HEK293 (cell line): Measurements from ENCODE around the gene CCDC146.

ENCODE experiments used
- CTCF ChIA-PET: fragments of 350-600 bp; formaldehyde crosslinking; extraction: SDS; loops from one replicate; lab custom pipeline; 2021; ENCODE audit warnings: antibody characterized with exemption; lab: Yijun Ruan, JAX
- POLR2A ChIA-PET: fragments of 300-600 bp; formaldehyde crosslinking; extraction: SDS; loops from one replicate; lab custom pipeline; 2020; ENCODE audit warnings: antibody characterized with exemption, inconsistent platforms; lab: Yijun Ruan, JAX
- H3K27ac ChIP-seq: fragments of 200-500 bp; sonication (Bioruptor generic); 2 replicates; pipeline ENCODE4 v1.5.1; 2014; ENCODE audit warnings: low read depth, low read length, control low read depth, inconsistent platforms; ENCODE audit errors: extremely low read depth
- H3K36me3 ChIP-seq, 2 experiments: fragments of 200-500 bp in 1 of 2; sonication (Bioruptor generic) in 1 of 2; 1 replicate in 1 of 2; 2 replicates in 1 of 2; pipeline ENCODE4 v1.5.1; 2014 to 2017; ENCODE audit warnings: inconsistent platforms in 2 of 2, low read length in 2 of 2; ENCODE audit not compliant: control insufficient read depth in 2 of 2, insufficient read depth in 1 of 2
- H3K4me1 ChIP-seq: fragments of 200-500 bp; sonication (Bioruptor generic); 2 replicates; pipeline ENCODE4 v1.5.1; 2014; ENCODE audit warnings: mild to moderate bottlenecking, low read length, inconsistent platforms; ENCODE audit not compliant: control insufficient read depth, insufficient read depth
- H3K4me3 ChIP-seq: 2 replicates; pipeline ENCODE4 v1.5.1; 2011; ENCODE audit warnings: low read depth, mild to moderate bottlenecking, control low read depth, low read length, moderate library complexity
- H3K9me3 ChIP-seq: fragments of 200-500 bp; sonication (Bioruptor generic); 2 replicates; pipeline ENCODE4 v1.5.1; 2014; ENCODE audit warnings: low read depth, low read length, inconsistent platforms; ENCODE audit not compliant: control insufficient read depth, insufficient read depth
- HOXA7 ChIP-seq: sonication (generic); formaldehyde crosslinking; IDR thresholded peaks from 2 replicates; pipeline ENCODE4 v1.8.1; 2022; ENCODE audit warnings: missing genetic modification reagents, borderline replicate concordance
- KLF10 ChIP-seq: fragments of 450-650 bp; IDR thresholded peaks from 2 replicates; pipeline ENCODE4 v1.5.1; 2018; ENCODE audit warnings: missing biosample characterization, mild to moderate bottlenecking, missing genetic modification characterization
- SP3 ChIP-seq: fragments of 450-650 bp; formaldehyde crosslinking; IDR thresholded peaks from 2 replicates; pipeline ENCODE4 v1.5.1; 2016; ENCODE audit warnings: missing biosample characterization, missing genetic modification characterization
- ZNF146 ChIP-seq: fragments of 450-650 bp; formaldehyde crosslinking; IDR thresholded peaks from 2 replicates; pipeline ENCODE4 v1.5.1; 2016; ENCODE audit warnings: missing biosample characterization, missing genetic modification characterization
- ZNF175 ChIP-seq: fragments of 450-650 bp; formaldehyde crosslinking; IDR thresholded peaks from 2 replicates; pipeline ENCODE4 v1.5.1; 2016; ENCODE audit warnings: missing biosample characterization, missing genetic modification characterization
- ZNF184 ChIP-seq: fragments of 450-650 bp; IDR thresholded peaks from 2 replicates; pipeline ENCODE4 v1.5.1; 2018; ENCODE audit warnings: missing biosample characterization, mild to moderate bottlenecking, missing genetic modification characterization
- ZNF19 ChIP-seq: fragments of 450-650 bp; formaldehyde crosslinking; IDR thresholded peaks from 2 replicates; pipeline ENCODE4; 2016; ENCODE audit warnings: missing biosample characterization, missing genetic modification characterization, low read depth
- ZNF223 ChIP-seq: fragments of 450-650 bp; formaldehyde crosslinking; IDR thresholded peaks from 2 replicates; pipeline ENCODE4 v1.5.1; 2016; ENCODE audit warnings: missing biosample characterization, missing genetic modification characterization
- ZNF239 ChIP-seq: fragments of 450-650 bp; formaldehyde crosslinking; IDR thresholded peaks from 2 replicates; pipeline ENCODE4 v1.5.1; 2016; ENCODE audit warnings: missing biosample characterization, missing genetic modification characterization
- ZNF24 ChIP-seq: fragments of 450-650 bp; formaldehyde crosslinking; IDR thresholded peaks from 2 replicates; pipeline ENCODE4 v1.5.1; 2016; ENCODE audit warnings: missing biosample characterization, missing genetic modification characterization
- ZNF292 ChIP-seq: fragments of 450-650 bp; formaldehyde crosslinking; IDR thresholded peaks from 2 replicates; pipeline ENCODE4 v1.5.1; 2016; ENCODE audit warnings: low read depth, missing biosample characterization, missing genetic modification characterization, borderline replicate concordance
- ZNF311 ChIP-seq: fragments of 450-650 bp; formaldehyde crosslinking; IDR thresholded peaks from 2 replicates; pipeline ENCODE4 v1.5.1; 2017; ENCODE audit warnings: missing biosample characterization, missing genetic modification characterization, borderline replicate concordance
- ZNF324 ChIP-seq: fragments of 450-650 bp; formaldehyde crosslinking; IDR thresholded peaks from 2 replicates; pipeline ENCODE4 v1.5.1; 2016; ENCODE audit warnings: missing biosample characterization, missing genetic modification characterization
- ZNF335 ChIP-seq: fragments of 450-650 bp; formaldehyde crosslinking; conservative IDR thresholded peaks from 2 replicates; pipeline ENCODE4 v1.5.1; 2016; ENCODE audit warnings: missing biosample characterization, missing genetic modification characterization
- ZNF416 ChIP-seq: fragments of 450-650 bp; formaldehyde crosslinking; IDR thresholded peaks from 2 replicates; pipeline ENCODE4 v1.5.1; 2016; ENCODE audit warnings: missing biosample characterization, missing genetic modification characterization
- ZNF701 ChIP-seq: fragments of 450-650 bp; formaldehyde crosslinking; IDR thresholded peaks from 2 replicates; pipeline ENCODE4 v1.5.1; 2016; ENCODE audit warnings: missing biosample characterization, missing genetic modification characterization
- ZNF707 ChIP-seq: fragments of 450-650 bp; formaldehyde crosslinking; IDR thresholded peaks from 2 replicates; pipeline ENCODE4 v1.5.1; 2016; ENCODE audit warnings: missing biosample characterization, missing genetic modification characterization
- ZSCAN23 ChIP-seq: fragments of 450-650 bp; formaldehyde crosslinking; IDR thresholded peaks from 2 replicates; pipeline ENCODE4 v1.5.1; 2016; ENCODE audit warnings: missing biosample characterization, missing genetic modification characterization
- TF ChIP-seq, protein P1 (sequence below): fragments of 450-650 bp; formaldehyde crosslinking; IDR thresholded peaks from 2 replicates; pipeline ENCODE4 v1.5.1; 2016; ENCODE audit warnings: missing biosample characterization, missing genetic modification characterization, borderline replicate concordance
- TF ChIP-seq, protein P2 (sequence below): fragments of 450-650 bp; formaldehyde crosslinking; IDR thresholded peaks from 2 replicates; pipeline ENCODE4 v1.5.1; 2016; ENCODE audit warnings: missing biosample characterization, missing genetic modification characterization
- TF ChIP-seq, protein P3 (sequence below): fragments of 450-650 bp; formaldehyde crosslinking; IDR thresholded peaks from 2 replicates; pipeline ENCODE4 v1.5.1; 2016; ENCODE audit warnings: missing biosample characterization, missing genetic modification characterization
- TF ChIP-seq, protein P4 (sequence below): sonication (generic); formaldehyde crosslinking; IDR thresholded peaks from 2 replicates; pipeline ENCODE4 v1.8.1; 2022; ENCODE audit warnings: mild to moderate bottlenecking, moderate library complexity, missing genetic modification reagents
- TF ChIP-seq, protein P5 (sequence below): fragments of 450-650 bp; formaldehyde crosslinking; IDR thresholded peaks from 2 replicates; pipeline ENCODE4 v1.5.1; 2016; ENCODE audit warnings: missing biosample characterization, missing genetic modification characterization

CCDC146 gene

DNA sequence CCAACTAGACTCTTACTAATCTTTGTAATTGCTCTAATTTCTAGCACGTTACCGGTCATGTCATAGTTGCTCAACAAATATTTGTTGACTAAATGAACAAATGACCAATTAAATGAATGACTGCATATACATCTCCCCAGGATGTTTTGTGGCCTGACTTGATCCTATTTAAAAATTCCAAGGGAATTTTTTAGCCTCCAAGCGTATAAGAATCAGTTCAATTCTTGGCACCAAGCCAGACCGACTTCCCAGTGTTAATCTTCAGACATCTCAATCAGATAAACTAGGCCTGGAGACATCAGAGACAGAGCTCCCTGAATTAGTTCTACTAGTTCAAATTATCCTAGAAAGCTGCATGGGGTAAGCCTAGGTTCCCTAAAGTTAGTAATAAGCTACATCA is 197.7 kb downstream of the CCDC146 start:
- Histone ChIP-seq H3K4me3 (no peak overlapping the region), H3K9me3 (no peaks in the 10 kb centered on the region), H3K27ac (no peak overlapping the region), H3K4me1 (no peaks in the 10 kb centered on the region), H3K36me3 (no peaks in the 10 kb centered on the region)
- TF ChIP-seq, protein P1, sequence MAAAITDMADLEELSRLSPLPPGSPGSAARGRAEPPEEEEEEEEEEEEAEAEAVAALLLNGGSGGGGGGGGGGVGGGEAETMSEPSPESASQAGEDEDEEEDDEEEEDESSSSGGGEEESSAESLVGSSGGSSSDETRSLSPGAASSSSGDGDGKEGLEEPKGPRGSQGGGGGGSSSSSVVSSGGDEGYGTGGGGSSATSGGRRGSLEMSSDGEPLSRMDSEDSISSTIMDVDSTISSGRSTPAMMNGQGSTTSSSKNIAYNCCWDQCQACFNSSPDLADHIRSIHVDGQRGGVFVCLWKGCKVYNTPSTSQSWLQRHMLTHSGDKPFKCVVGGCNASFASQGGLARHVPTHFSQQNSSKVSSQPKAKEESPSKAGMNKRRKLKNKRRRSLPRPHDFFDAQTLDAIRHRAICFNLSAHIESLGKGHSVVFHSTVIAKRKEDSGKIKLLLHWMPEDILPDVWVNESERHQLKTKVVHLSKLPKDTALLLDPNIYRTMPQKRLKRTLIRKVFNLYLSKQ (tag by site-specific recombination): no peak
- TF ChIP-seq ZNF324 (tag by site-specific recombination): no peak
- TF ChIP-seq ZNF311 (tag by site-specific recombination): no peak
- TF ChIP-seq HOXA7 (CRISPR knock-in tag): no peak
- no peak for TF ChIP-seq ZNF416 (tag by site-specific recombination)
- TF ChIP-seq, protein P2, sequence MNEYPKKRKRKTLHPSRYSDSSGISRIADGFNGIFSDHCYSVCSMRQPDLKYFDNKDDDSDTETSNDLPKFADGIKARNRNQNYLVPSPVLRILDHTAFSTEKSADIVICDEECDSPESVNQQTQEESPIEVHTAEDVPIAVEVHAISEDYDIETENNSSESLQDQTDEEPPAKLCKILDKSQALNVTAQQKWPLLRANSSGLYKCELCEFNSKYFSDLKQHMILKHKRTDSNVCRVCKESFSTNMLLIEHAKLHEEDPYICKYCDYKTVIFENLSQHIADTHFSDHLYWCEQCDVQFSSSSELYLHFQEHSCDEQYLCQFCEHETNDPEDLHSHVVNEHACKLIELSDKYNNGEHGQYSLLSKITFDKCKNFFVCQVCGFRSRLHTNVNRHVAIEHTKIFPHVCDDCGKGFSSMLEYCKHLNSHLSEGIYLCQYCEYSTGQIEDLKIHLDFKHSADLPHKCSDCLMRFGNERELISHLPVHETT: no peak
- TF ChIP-seq ZNF707 (tag by site-specific recombination): no peak
- no peak for TF ChIP-seq KLF10 (tag by site-specific recombination)
- no peak for TF ChIP-seq ZNF223
- no peak for TF ChIP-seq SP3 (tag by site-specific recombination)
- TF ChIP-seq, protein P3, sequence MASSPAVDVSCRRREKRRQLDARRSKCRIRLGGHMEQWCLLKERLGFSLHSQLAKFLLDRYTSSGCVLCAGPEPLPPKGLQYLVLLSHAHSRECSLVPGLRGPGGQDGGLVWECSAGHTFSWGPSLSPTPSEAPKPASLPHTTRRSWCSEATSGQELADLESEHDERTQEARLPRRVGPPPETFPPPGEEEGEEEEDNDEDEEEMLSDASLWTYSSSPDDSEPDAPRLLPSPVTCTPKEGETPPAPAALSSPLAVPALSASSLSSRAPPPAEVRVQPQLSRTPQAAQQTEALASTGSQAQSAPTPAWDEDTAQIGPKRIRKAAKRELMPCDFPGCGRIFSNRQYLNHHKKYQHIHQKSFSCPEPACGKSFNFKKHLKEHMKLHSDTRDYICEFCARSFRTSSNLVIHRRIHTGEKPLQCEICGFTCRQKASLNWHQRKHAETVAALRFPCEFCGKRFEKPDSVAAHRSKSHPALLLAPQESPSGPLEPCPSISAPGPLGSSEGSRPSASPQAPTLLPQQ: no peak
- TF ChIP-seq ZNF292 (tag by site-specific recombination): no peak
- TF ChIP-seq ZNF335: no peak
- TF ChIP-seq ZNF24 (tag by site-specific recombination): no peak
- TF ChIP-seq ZSCAN23 (tag by site-specific recombination): no peak
- no peak for TF ChIP-seq ZNF19 (tag by site-specific recombination)
- no peak for TF ChIP-seq ZNF701
- no peak for TF ChIP-seq ZNF184 (tag by site-specific recombination)
- ChIA-PET POLR2A (no interaction called here), CTCF (interaction anchor here (0.5 kb wide), 1 partner anchor 29 kb away, joined by 3 read pairs; no protein-coding TSS in a partner anchor)

DNA sequence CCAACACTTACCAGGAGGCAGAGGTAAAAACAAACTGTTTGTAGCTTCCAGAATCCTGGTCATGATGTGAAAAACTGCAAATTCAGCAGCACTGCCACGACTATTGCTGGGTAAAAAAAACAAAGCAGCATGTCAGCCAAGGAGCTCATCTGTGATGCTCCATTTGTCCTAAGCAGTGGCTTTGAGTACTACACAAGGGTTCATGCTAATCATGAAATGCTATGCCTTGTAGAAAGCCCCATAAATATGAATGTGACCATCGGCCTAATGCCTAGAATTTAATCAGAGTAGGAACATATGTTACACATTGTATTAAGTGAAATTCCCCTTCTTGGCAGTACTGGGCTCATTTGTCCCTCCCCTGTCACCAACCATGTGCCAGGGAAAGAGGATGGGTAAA is 198.3 kb downstream of the CCDC146 start:
- Histone ChIP-seq H3K4me1 (no peaks in the 10 kb centered on the region), H3K9me3 (no peaks in the 10 kb centered on the region), H3K27ac (no peak overlapping the region), H3K4me3 (no peak overlapping the region), H3K36me3 (no peaks in the 10 kb centered on the region)
- ChIA-PET POLR2A (no interaction called here), CTCF (interaction anchor here (0.5 to 1.2 kb wide), 2 partner anchors 29 to 73 kb away, joined by 3 to 5 read pairs; no protein-coding TSS in a partner anchor)
- TF ChIP-seq ZNF146 (tag by site-specific recombination) (no peak), ZNF184 (tag by site-specific recombination) (no peak), ZNF239 (tag by site-specific recombination) (no peak), ZNF175 (no peak)
- TF ChIP-seq, protein P4, sequence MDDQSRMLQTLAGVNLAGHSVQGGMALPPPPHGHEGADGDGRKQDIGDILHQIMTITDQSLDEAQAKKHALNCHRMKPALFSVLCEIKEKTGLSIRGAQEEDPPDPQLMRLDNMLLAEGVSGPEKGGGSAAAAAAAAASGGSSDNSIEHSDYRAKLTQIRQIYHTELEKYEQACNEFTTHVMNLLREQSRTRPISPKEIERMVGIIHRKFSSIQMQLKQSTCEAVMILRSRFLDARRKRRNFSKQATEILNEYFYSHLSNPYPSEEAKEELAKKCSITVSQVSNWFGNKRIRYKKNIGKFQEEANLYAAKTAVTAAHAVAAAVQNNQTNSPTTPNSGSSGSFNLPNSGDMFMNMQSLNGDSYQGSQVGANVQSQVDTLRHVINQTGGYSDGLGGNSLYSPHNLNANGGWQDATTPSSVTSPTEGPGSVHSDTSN: no peak
- TF ChIP-seq, protein P5, sequence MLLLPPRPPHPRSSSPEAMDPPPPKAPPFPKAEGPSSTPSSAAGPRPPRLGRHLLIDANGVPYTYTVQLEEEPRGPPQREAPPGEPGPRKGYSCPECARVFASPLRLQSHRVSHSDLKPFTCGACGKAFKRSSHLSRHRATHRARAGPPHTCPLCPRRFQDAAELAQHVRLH: no peak
